Stimulated activated CD8-positive, alpha-beta memory T cell treated with anti-CD3 and anti-CD28 coated beads, Interleukin-4, amount 100 ng/mL, for 4 hours (primary cell): ENCODE measurements around the gene TOMM40.
"Not testable (repeated sequence)": the region's sequence is repeated elsewhere in the genome, so short reads cannot be mapped to it uniquely, and the experiment has no call there.

Experiments
- DNase-seq, 2 donors: peaks; one replicate each; pipeline ENCODE4 v3.0.0-alpha.2; 2020; ENCODE audit warnings: low read depth in 2 of 2, low spot score in 1 of 2

TOMM40 gene

DNA sequence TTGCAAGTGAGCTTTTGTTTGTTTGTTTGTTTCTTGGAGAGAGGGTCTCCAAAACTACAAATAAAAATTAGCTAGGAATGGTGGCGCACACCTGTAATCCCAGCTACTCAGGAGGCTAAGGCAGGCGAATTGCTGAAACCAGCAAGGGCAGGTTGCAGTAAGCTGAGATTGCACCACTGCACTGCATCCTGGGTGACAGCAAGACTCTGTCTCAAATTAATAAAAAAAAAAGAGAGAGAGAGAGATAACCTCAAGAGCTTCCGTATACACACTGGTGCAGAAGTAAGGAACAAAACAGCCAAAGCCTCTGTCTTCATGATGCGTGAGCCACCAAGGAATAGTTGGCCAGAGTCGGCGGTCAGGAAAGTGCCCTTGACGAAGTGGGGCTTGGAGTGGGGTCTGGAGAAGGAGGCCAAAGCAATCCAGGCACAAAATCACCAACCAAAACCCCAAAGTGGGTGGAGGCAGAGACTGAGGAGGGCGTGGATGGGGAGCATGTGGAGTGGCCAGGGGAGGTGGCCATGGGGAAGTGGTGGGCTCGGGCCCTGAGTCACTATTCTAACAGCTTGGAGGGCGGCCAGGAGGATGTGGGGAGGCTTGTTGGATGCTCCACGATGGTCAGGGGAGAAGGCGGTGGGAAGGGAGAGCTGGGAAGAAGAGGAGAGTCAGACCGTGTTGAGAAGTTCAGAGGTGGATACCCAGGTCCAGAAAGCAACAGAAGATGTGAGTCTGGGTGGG is 21.2 kb upstream of the TOMM40 start:
- no peak for DNase-seq

DNA sequence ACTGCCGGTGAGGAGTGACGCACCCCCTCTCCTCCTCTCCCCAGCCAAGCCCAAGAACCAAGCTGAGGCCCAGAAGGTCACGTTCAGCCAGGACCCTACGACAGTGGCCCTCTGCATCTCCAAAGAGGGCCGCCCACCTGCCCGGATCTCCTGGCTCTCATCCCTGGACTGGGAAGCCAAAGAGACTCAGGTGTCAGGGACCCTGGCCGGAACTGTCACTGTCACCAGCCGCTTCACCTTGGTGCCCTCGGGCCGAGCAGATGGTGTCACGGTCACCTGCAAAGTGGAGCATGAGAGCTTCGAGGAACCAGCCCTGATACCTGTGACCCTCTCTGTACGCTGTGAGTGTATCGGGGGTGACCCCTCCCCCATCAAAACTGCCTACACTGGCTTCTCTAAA is 19.2 kb upstream of the TOMM40 start:
- DNase-seq: no peak

DNA sequence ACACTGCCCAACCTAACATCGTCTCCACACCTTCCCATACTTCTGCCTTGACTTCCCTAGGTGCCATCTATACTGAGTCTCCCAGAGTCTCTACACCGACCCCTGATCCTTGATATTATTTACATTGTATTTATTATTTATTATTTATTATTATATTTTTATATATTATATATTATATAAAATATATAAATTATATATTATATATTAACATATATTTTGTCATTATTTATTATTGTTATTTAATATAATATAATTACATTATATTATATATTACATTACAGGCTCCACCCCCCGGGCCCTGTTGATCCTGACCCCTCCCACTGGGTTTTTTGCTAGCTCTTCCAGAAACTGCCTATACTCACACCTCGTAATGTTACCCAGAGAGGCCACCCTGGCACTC is 18.4 kb upstream of the TOMM40 start:
- DNase-seq: no peak

DNA sequence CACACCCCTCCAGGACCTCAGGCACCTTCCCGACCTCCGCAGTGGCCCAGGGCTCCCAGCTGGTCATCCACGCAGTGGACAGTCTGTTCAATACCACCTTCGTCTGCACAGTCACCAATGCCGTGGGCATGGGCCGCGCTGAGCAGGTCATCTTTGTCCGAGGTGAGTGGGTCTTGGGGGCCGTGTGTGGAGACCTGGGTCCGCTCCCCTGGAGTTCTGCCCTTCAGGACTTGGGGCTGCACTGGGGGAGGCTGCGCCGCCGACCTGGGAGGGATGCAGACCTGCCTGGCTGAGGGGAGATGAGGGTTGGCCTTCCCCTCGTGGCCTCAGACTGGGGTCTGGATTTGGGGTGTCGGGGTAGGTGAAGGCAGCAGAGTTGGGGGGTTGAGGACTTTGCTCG is 16.7 kb upstream of the TOMM40 start:
- DNase-seq: no peak

DNA sequence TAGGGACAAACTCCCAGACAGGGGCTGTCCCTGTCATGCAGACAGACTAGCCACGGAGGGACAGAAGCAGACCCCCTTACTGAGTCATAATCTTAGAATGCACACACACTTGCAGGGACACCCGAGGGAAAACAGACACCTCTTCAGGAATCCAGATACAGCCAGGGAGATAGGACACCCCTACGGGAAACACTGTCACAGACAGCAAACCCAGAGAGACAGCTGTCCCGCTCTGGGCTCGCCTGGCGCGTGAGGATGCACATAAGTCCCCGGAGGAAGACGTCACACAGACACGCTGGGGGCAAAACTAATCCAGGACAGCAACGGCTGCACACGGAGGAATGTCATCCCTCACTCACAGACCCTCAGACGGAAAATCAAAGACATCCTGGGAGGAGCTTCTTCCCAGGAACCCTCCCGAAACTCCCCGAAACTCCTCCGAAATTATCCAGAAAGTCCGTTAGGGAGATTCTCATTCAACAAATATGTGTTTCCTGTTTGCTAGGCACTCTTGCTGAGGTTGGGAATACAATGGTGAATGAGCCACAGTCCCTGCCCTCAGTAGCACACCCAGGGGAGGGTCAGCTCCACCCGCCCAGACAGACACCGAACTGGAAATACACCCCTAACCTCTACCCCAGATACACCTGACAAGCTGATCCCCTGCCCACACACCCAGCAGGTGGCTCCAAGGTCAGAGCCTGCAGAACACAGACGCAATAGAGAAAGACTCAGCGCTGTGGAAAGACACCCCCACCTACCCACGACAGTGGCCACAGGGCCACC is 15.2 kb upstream of the TOMM40 start:
- no peak for DNase-seq

DNA sequence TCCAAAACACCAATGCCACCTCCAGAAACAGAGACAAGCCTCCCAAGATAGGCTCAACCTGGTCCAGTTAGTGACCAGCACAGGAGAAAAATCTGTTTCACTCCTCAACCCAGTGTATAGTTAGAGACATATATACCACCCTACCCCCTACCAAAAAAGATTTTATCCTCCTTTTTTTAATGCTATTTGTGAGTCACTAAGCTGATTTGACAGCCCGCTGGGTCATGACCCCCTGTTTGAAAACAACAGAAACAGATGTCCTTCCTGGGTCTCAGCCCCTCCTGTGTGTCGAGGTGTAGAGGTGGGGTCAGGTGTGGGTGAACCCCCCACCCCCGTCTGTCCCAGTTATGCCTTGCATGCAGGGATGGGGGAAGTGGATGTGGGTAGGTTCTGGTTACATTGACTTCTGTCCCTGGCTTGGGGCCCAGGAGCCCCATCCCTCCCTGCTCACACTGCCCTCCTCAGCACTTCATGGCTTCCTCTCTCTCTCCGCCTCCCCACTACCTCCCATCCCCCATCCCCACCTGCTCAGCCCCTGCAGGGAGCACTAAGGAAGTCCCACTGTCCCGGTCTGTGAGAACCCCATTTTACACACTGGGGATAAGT is 14.0 kb upstream of the TOMM40 start:
- no peak for DNase-seq

DNA sequence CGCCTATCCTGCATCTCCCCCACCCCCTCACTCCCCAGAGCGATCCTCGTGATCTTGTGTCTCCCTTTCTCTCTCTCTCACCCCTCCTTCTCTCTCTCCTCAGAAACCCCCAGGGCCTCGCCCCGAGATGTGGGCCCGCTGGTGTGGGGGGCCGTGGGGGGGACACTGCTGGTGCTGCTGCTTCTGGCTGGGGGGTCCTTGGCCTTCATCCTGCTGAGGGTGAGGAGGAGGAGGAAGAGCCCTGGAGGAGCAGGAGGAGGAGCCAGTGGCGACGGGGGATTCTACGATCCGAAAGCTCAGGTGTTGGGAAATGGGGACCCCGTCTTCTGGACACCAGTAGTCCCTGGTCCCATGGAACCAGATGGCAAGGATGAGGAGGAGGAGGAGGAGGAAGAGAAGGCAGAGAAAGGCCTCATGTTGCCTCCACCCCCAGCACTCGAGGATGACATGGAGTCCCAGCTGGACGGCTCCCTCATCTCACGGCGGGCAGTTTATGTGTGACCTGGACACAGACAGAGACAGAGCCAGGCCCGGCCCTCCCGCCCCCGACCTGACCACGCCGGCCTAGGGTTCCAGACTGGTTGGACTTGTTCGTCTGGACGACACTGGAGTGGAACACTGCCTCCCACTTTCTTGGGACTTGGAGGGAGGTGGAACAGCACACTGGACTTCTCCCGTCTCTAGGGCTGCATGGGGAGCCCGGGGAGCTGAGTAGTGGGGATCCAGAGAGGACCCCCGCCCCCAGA is 12.8 kb upstream of the TOMM40 start:
- no peak for DNase-seq

DNA sequence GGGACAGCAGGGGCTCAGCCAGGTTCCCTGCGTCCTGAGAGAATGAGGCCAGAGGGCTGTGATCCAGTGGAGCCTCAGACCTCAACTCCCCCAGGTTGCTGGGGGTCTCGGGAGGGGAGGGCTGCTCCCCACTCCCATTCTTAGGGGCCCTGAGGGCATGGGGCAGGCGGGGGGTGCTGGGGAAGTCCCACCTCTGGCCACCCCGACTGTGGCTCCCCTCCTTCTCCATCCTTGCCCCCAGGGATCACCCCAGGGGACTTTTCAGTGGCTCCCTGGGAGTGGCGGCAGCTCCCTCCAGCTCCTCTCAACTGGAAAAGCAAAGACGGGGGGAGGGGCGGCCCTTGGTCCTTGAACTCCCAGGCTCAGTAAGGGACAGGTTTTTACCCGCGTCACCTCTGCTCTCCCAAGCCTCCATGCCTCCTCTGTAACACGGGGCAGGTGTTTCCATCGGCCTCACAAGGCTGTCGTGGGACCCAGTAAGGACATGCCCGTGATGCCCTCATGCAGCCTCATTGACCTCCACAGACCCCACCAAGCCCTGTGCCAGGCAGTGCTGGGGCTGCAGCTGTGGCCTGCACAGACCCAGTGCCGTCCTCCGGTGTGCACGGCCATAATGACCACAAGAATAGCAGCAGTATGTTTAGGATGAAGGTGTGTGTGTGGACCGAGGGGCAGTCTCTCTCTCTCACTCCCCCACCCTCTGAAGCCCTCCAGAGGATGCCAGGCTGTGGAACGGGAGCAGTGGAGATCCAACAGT is 11.6 kb upstream of the TOMM40 start:
- DNase-seq: no peak

DNA sequence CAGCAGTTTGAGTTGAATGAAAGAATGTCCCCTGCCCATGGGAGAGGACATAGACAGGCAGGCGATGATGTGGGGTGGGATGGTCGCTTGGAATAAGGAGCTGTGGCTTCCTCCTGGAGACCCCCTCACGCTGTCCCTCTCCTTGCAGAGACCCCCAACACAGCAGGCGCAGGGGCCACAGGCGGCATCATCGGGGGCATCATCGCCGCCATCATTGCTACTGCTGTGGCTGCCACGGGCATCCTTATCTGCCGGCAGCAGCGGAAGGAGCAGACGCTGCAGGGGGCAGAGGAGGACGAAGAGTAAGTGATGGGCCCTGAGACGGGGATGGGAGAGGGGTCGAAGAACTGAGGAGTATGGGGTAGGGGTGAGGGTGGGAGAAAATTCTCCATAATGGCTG is 9.0 kb upstream of the TOMM40 start:
- DNase-seq: no peak

DNA sequence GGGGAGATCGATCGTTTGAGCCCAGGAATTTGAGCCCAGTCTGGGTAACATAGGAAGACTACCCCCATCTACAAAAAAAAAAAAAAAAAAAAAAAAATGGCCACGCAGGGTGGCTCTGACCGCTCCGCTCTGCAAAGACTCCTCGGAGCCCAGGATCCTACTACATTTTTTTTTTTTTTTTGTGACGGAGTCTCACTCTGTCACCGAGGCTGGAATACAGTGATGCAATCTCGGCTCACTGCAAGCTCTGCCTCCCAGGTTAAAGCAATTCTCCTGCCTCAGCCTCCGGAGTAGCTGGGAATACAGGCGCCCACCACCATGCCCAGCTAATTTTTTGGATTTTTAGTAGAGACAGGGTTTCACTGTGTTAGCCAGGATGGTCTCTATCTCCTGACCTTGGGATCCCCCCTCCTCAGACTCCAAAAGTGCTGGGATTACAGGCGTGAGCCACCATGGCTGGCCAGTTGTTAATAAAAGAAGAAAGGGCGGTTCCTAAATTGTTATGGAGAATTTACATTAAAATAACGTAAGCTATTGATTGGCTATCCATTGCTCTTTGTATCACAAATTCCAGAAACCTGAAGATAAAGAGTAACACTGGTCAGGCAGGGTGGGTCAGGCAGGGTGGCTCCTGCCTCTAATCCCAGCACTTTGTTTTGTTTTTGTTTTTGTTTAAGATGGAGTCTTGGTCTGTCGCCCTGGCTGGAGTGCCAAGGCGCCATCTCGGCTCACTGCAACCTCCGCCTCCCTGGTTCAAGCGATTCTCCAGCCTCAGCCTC is 8.2 kb upstream of the TOMM40 start:
- DNase-seq: not testable (repeated sequence)

DNA sequence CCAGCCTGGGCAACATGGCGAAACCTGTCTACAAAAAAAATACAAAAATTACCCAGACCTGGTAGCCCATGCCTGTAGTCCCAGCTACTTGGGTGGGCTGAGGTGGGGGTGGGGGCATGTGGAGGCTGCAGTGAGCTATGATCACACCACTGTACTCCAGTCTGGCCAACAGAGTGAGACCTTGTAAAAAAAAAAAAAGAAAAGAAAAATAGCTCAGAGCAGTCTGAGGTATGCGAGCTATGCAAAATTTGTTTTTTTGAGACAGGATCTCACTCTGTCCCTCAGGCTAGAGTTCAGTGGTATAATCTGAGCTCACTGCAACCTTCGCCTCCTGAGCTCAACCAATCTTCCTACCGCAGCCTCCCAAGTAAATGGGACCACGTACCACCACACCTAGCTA is 7.1 kb upstream of the TOMM40 start:
- DNase-seq: no peak

DNA sequence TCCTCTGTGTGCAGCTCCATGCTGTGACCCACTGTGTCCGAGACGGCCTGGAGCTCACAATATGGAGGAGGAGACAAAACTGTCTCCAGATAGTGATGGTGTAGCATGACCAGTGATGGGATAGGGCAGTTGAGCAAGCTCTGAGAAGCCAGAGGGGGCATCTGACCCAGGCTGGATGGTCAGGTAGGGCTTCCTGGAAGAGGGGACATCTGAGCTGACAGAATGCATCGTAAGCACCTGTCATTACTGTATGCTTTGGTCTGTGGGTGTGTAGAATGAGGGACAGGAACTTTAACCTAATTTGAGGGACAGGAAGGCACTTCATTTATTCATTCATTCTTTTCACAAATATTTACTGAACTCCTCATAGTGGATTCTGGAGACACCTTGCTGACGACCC is 6.5 kb upstream of the TOMM40 start:
- no peak for DNase-seq

DNA sequence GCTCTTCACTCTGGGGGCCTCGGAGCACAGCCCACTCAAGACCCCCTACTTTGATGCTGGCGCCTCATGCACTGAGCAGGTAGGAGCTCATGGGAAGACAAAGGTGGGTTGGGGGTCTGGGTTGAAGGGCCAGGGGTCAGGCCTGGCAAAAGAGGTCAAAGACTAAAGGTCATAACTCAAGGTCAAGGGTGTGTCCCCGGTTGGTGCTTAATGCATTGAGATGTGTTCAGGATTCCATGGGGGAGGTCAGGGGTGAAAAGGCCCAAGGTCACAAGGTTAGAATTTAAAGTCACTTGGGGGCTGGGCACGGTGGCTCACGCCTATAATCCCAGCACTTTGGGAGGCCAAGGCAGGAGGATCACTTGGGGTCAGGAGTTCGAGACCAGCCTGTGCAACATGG is 4.9 kb upstream of the TOMM40 start:
- no peak for DNase-seq

DNA sequence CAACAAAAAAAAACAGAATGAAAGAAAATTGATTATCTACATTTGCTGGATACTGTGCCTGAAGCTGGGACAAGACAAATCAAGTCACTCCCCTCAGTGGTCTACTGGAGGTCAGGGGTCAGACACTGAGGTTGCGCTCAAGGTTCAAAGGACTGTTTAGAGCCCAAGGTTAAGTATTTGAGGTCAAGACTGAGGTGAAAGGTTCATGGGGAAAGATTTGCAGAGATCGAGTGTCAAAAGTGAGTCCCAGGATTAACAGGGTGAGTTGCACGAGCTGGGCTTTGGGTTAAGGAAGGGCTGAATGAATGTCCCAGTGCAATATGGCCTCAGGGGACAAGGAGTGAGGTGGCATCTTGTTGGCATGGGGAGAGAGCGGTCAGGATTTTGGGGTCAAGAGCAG is 3.4 kb upstream of the TOMM40 start:
- DNase-seq: no peak

DNA sequence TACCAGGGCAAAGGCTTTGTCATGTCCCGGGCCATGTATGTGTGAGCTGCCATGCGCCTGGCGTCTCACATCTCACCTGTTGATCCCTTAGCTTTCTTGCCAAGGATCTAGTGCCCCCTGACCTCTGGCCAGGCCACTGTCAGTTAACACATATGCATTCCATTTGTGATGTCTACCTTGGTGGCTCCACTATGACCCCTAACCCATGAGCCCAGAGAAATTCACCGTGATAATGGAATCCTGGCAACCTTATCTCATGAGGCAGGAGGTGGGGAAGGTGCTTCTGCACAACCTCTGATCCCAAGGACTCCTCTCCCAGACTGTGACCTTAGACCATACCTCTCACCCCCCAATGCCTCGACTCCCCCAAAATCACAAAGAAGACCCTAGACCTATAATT is 2.7 kb upstream of the TOMM40 start:
- DNase-seq: not testable (repeated sequence)

DNA sequence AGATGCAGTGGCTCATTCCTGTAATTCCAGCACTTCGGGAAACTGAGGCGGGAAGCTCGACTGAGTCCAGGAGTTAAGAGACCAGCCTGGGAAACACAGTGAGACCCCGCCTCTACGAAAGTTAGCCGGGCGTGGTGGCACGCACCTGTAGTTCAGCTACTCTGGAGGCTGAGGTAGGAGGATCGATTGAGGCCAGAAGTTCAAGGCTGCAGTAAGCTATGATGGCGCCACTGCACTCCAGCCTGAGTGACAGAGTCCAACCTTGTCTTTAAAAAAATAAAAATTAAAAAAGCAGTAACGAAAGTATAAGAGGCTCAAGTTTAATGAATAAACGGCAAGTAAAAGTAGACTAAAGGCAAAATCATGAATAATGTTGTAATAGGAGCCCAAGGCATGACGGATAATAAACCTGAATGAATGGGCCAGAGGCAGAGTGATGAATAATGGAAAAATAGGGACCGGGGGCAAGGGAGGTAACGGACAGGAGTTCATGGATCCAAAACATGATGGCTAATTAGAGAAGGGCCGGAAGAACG is 1.2 kb upstream of the TOMM40 start:
- DNase-seq: no peak

DNA sequence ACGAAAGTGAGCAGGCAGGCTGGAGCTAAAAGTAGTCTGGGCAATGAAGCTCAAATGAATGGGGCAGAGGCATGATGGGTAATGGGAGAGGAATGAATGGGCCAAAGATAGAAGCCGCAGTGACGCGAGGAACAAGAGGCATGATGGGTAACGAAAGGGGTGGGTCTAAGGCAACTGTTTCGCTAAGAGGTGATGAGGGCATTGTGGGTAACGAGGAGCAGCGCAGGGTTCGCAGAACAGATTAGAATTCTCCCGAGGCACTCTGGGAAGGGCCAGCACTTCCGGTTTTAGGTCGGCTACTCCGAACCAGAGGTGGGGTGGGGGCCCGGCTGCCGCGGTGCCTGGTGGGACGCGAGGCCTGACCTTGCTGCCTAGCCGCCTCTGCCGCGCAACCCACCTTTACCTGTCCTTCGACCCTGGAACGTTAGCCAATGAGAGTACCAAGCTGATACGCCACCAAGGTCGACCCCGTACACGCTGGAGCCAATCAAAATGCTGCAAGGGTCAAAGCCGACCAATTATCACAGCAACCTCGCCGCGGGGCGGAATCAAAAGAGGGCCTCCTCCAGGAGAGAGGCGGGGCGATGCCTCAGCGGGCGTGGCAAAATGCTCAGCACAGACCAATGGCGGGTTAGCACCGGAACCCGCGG is 563 bp upstream of the TOMM40 start:
- peak in 1 of 2 donors; percentile 100 for DNase-seq

DNA sequence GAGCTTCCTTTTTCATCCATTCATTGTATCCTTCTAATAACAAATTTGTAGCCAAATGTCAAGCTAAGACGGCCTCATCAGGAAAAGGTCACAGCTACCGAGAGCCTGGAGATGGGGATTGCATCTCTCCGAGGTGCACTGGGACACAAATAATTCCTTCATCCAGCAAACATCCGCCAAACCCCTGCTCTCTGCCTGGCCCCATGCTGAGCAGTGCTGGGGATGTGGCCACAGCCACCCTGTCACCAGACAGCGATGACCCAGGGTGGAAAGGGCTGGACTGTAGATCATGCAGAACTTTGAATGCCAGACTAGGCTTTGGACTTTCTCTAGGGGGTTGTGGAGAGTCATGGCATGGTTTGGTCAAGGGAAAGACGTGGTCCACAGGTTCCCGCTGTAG is 1.9 kb downstream of the TOMM40 start:
- DNase-seq: no peak

DNA sequence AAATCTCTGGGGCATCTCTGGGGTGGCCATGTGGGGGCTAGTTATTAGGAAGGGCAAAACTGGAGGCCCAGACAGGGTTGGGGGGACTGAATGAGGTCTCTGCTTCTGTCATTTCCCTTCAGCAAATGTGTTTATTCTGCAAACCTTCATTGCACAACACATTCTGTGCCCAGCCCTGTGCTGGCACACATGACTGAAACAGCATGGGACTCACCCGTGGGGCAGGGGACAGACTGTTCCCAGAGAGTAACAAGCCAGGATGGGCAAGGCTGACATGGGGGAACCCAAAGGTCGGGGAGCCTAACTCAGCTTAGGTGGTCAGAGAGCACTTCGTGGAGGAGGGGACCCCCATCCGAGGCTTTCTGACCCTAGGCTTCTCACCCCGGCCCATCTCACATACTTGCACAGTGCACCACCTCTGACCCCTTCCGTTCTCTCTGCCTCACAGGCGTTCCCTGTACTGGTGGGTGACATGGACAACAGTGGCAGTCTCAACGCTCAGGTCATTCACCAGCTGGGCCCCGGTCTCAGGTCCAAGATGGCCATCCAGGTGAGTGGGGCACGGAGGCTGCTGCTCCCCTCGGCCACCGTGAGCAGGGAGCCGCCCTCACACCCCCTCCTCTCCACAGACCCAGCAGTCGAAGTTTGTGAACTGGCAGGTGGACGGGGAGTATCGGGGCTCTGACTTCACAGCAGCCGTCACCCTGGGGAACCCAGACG is 2.4 kb downstream of the TOMM40 start:
- DNase-seq: no peak
